Glutamatergic neuron (in vitro differentiated cells): ENCODE results near the gene BPGM. TPM values are rescaled to one million over a fixed set of nuclear protein-coding genes. Genes with fewer than 3 reads are reported as not detected.
A peak's percentile ranks its signal among the peaks of the same experiment; 100 is the strongest.

ENCODE experiments used
- DNase-seq: peaks from one replicate; pipeline ENCODE4 v3.0.0; 2022
- H3K27ac Mint-ChIP-seq: one replicate; pipeline ENCODE4 v1.8.0; 2020; ENCODE audit warnings: mild to moderate bottlenecking, mixed read lengths, inconsistent platforms; ENCODE audit not compliant: unreplicated experiment
- H3K27me3 Mint-ChIP-seq: one replicate; pipeline ENCODE4 v1.8.0; 2020; ENCODE audit warnings: mild to moderate bottlenecking, moderate library complexity, mixed read lengths, inconsistent platforms; ENCODE audit not compliant: unreplicated experiment
- H3K36me3 Mint-ChIP-seq: one replicate; pipeline ENCODE4 v1.8.0; 2020; ENCODE audit warnings: mild to moderate bottlenecking, mixed read lengths, inconsistent platforms; ENCODE audit not compliant: unreplicated experiment
- H3K4me1 Mint-ChIP-seq: one replicate; pipeline ENCODE4 v1.8.0; 2020; ENCODE audit warnings: mild to moderate bottlenecking, low read depth, mixed read lengths, inconsistent platforms; ENCODE audit not compliant: unreplicated experiment
- H3K4me3 Mint-ChIP-seq: one replicate; pipeline ENCODE4 v1.8.0; 2020; ENCODE audit warnings: mild to moderate bottlenecking, mixed read lengths, inconsistent platforms; ENCODE audit not compliant: unreplicated experiment
- H3K9me3 Mint-ChIP-seq: one replicate; pipeline ENCODE4 v1.8.0; 2020; ENCODE audit warnings: mild to moderate bottlenecking, moderate library complexity, mixed read lengths, inconsistent platforms; ENCODE audit not compliant: unreplicated experiment
- CTCF ChIP-seq: fragments of 200-600 bp; sonication (generic); IDR thresholded peaks from one replicate; pipeline ENCODE4 v1.5.0; 2021; ENCODE audit not compliant: partially characterized antibody, unreplicated experiment
- long read RNA-seq: library from polyadenylated mRNA; unstranded; transcript quantifications from one replicate; pipeline ENCODE4 v2.0.0, GENCODE V29; 2020; ENCODE audit not compliant: unreplicated experiment
- total RNA-seq: library from RNA; stranded (reverse); fragmentation: NEBNext Ultra II Directional; extraction: Animal tissue kit (Norgen Biotek cat#: 25700); gene quantifications from one replicate; pipeline ENCODE4 v1.2.1, GENCODE V29; 2021; ENCODE audit not compliant: unreplicated experiment

The BPGM gene
- total RNA-seq, result 24.2 TPM
- long read RNA-seq, transcript BPGM-201 (3 exons, 1,753 nt), result major isoform, 45 of 56 reads
- long read RNA-seq, partial matches to known transcripts, result 9 of 56 reads
- long read RNA-seq, other reads (novel, unspliced or antisense), result 2 of 56 reads

GRCh38 chr7:134646425-134647305, at the start of gene BPGM:
Gene BPGM, plus strand, starts transcription at chr7:134646853. Its CDS starts 14,655 bp downstream, at chr7:134661508.
- DNase-seq, result peak; percentile 95
- no peak within 1 kb of the TSS for H3K4me3 Mint-ChIP-seq
- no peaks in the 10 kb centered on the region for H3K27me3 Mint-ChIP-seq
- H3K36me3 Mint-ChIP-seq, result peaks cover under 1% of the 10 kb centered on the region
- H3K4me1 Mint-ChIP-seq, result no peaks in the 10 kb centered on the region
- no peak within 1 kb of the TSS for H3K27ac Mint-ChIP-seq
- no peak for TF ChIP-seq CTCF
- peaks cover 3% of the 10 kb centered on the region for H3K9me3 Mint-ChIP-seq

DNA sequence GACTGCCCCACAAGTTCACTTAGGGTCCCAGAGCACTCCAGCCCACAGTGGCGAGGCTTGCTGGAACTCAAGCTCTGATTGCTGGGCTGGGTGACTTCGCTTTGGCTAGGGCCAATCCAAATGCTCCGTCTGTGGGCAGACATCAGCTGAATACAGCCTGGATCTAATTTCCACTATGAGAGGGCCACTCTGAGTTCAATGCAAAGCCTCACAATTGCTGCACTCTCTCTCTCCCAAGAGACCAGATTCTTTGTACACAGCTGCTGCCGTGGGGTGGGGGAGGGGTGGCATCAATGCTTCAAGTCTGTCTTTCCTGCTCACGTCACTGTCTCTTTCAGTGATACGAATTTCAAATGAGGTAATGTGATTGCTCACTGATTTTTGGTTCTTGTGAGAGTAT, 47.3 kb upstream of the BPGM start:
- Mint-ChIP-seq H3K9me3 (peaks cover 19% of the 10 kb centered on the region), H3K27me3 (peaks cover 7% of the 10 kb centered on the region), H3K36me3 (peaks cover 11% of the 10 kb centered on the region), H3K4me3 (peak overlapping the region; percentile 56), H3K4me1 (peaks cover 28% of the 10 kb centered on the region), H3K27ac (peak overlapping the region; percentile 96)
- no peak for TF ChIP-seq CTCF
- DNase-seq, result peak; percentile 80

GRCh38 chr7:134601459-134601858, 45.2 kb upstream of the BPGM start:
- DNase-seq, result no peak
- Mint-ChIP-seq H3K36me3 (peaks cover 11% of the 10 kb centered on the region), H3K27me3 (peaks cover 7% of the 10 kb centered on the region), H3K4me3 (peak overlapping the region; percentile 16), H3K4me1 (peaks cover 28% of the 10 kb centered on the region), H3K27ac (peak overlapping the region; percentile 62), H3K9me3 (peaks cover 19% of the 10 kb centered on the region)
- TF ChIP-seq CTCF, result no peak

DNA sequence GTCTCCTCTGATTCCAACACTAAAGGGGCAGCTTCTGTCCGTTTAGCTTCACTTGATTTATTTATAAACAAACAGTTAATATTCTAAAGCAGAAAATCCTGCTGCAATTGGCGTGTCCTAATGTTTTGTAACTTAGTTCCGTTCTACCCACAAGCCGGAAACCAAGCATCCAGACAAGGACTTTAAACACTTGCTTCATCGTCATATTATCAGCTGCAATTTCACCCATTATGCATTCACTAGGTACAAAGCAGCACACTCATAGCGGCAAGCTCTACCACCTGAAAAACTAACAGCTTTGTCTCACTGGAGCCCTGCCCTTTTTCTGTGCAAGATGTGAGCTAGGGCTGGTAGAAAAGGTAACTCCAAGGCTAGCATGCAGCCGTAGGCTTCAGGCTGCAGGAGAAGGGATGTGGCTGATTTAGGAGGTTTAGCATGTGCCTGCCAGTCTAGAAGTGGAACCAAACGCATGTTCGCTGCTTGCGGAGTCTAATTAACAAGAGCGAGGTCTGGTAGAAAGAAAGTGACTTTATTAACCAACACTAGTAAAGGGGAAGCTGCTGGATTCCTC, 43.7 kb upstream of the BPGM start:
- TF ChIP-seq CTCF, result no peak
- Mint-ChIP-seq H3K4me3 (no peak overlapping the region), H3K9me3 (peaks cover 13% of the 10 kb centered on the region), H3K27me3 (peaks cover 7% of the 10 kb centered on the region), H3K27ac (peak overlapping the region; percentile 20), H3K4me1 (peaks cover 30% of the 10 kb centered on the region), H3K36me3 (peaks cover 11% of the 10 kb centered on the region)
- DNase-seq, result no peak
